ENCODE results near the gene MYPOP. TPM values are rescaled to one million over a fixed set of nuclear protein-coding genes. Genes with fewer than 3 reads are reported as not detected.

MYPOP gene
- total and polyA plus RNA-seq, 2 of the 13 experiments (the other 11 are each of a cell fraction or from before 2014, with no cell fraction given) = 2.3 to 2.7 TPM

DNA sequence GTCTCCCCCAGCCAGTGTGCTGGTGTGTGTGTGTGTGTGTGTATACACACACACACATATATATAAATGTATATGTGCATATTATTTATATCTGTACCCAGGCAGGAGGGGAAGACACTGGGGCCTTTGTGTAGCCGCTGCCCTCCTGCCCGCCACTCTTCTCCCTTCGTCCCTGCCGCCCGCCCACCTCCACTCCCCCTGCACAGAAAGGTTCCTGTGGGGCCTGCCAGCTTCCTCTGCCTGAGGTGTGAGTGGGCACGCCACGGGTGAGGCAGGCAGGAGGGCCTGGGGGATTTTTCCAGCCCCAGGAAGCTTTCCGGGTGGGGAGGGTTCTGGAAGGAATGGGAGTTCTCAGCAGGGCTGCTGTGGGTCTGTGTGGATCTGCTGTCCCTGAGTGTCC lies 23.4 kb downstream of the MYPOP start (continued):
- TF ChIP-seq, protein P1, sequence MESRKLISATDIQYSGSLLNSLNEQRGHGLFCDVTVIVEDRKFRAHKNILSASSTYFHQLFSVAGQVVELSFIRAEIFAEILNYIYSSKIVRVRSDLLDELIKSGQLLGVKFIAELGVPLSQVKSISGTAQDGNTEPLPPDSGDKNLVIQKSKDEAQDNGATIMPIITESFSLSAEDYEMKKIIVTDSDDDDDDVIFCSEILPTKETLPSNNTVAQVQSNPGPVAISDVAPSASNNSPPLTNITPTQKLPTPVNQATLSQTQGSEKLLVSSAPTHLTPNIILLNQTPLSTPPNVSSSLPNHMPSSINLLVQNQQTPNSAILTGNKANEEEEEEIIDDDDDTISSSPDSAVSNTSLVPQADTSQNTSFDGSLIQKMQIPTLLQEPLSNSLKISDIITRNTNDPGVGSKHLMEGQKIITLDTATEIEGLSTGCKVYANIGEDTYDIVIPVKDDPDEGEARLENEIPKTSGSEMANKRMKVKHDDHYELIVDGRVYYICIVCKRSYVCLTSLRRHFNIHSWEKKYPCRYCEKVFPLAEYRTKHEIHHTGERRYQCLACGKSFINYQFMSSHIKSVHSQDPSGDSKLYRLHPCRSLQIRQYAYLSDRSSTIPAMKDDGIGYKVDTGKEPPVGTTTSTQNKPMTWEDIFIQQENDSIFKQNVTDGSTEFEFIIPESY (CRISPR knock-in tag; IDR thresholded peaks at IDR 0.05) = peak; percentile 68; the same call in 1 of the 2 replicates
- TF ChIP-seq GPN1 (CRISPR knock-in tag; IDR thresholded peaks at IDR 0.05; ENCODE audit: borderline replicate concordance) (no peak), ARNTL (CRISPR knock-in tag; IDR thresholded peaks at IDR 0.05) (no peak), PCBP1 (IDR thresholded peaks at IDR 0.05; ENCODE audit: borderline replicate concordance, low read depth, low read length) (no peak), ZNF782 (CRISPR knock-in tag; IDR thresholded peaks at IDR 0.05; ENCODE audit: borderline replicate concordance) (no peak), ZNF879 (CRISPR knock-in tag; IDR thresholded peaks at IDR 0.05) (no peak), NRL (CRISPR knock-in tag; IDR thresholded peaks at IDR 0.05; ENCODE audit: borderline replicate concordance) (no peak), ZNF317 (CRISPR knock-in tag; IDR thresholded peaks at IDR 0.05) (no peak), KLF9 (CRISPR knock-in tag; IDR thresholded peaks at IDR 0.05; ENCODE audit: low read depth) (no peak), ATM (IDR thresholded peaks at IDR 0.05; ENCODE audit: borderline replicate concordance) (no peak), RFXAP (CRISPR knock-in tag; IDR thresholded peaks at IDR 0.05; ENCODE audit: borderline replicate concordance) (no peak), ZBTB8A (CRISPR knock-in tag; IDR thresholded peaks at IDR 0.05; ENCODE audit: borderline replicate concordance, low read depth) (no peak), HNRNPL (IDR thresholded peaks at IDR 0.05; ENCODE audit: low read depth, low read length) (peak; percentile 89)
- TF ChIP-seq, protein P2, sequence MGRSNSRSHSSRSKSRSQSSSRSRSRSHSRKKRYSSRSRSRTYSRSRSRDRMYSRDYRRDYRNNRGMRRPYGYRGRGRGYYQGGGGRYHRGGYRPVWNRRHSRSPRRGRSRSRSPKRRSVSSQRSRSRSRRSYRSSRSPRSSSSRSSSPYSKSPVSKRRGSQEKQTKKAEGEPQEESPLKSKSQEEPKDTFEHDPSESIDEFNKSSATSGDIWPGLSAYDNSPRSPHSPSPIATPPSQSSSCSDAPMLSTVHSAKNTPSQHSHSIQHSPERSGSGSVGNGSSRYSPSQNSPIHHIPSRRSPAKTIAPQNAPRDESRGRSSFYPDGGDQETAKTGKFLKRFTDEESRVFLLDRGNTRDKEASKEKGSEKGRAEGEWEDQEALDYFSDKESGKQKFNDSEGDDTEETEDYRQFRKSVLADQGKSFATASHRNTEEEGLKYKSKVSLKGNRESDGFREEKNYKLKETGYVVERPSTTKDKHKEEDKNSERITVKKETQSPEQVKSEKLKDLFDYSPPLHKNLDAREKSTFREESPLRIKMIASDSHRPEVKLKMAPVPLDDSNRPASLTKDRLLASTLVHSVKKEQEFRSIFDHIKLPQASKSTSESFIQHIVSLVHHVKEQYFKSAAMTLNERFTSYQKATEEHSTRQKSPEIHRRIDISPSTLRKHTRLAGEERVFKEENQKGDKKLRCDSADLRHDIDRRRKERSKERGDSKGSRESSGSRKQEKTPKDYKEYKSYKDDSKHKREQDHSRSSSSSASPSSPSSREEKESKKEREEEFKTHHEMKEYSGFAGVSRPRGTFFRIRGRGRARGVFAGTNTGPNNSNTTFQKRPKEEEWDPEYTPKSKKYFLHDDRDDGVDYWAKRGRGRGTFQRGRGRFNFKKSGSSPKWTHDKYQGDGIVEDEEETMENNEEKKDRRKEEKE (IDR thresholded peaks at IDR 0.05) = no peak
- TF ChIP-seq, protein P3, sequence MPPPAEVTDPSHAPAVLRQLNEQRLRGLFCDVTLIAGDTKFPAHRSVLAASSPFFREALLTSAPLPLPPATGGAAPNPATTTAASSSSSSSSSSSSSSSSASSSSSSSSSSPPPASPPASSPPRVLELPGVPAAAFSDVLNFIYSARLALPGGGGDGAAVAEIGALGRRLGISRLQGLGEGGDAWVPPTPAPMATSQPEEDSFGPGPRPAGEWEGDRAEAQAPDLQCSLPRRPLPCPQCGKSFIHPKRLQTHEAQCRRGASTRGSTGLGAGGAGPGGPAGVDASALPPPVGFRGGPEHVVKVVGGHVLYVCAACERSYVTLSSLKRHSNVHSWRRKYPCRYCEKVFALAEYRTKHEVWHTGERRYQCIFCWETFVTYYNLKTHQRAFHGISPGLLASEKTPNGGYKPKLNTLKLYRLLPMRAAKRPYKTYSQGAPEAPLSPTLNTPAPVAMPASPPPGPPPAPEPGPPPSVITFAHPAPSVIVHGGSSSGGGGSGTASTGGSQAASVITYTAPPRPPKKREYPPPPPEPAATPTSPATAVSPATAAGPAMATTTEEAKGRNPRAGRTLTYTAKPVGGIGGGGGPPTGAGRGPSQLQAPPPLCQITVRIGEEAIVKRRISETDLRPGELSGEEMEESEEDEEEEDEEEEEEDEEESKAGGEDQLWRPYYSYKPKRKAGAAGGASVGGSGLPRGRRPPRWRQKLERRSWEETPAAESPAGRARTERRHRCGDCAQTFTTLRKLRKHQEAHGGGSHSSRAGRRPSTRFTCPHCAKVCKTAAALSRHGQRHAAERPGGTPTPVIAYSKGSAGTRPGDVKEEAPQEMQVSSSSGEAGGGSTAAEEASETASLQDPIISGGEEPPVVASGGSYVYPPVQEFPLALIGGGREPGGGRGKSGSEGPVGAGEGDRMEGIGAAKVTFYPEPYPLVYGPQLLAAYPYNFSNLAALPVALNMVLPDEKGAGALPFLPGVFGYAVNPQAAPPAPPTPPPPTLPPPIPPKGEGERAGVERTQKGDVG (CRISPR knock-in tag; IDR thresholded peaks at IDR 0.05; ENCODE audit: borderline replicate concordance) = no peak
- TF ChIP-seq, protein P4, sequence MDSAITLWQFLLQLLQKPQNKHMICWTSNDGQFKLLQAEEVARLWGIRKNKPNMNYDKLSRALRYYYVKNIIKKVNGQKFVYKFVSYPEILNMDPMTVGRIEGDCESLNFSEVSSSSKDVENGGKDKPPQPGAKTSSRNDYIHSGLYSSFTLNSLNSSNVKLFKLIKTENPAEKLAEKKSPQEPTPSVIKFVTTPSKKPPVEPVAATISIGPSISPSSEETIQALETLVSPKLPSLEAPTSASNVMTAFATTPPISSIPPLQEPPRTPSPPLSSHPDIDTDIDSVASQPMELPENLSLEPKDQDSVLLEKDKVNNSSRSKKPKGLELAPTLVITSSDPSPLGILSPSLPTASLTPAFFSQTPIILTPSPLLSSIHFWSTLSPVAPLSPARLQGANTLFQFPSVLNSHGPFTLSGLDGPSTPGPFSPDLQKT (CRISPR knock-in tag; IDR thresholded peaks at IDR 0.05; ENCODE audit: borderline replicate concordance) = no peak
- TF ChIP-seq, protein P5, sequence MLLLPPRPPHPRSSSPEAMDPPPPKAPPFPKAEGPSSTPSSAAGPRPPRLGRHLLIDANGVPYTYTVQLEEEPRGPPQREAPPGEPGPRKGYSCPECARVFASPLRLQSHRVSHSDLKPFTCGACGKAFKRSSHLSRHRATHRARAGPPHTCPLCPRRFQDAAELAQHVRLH (CRISPR knock-in tag; IDR thresholded peaks at IDR 0.05; ENCODE audit: borderline replicate concordance, low read depth) = no peak
- TF ChIP-seq, protein P6, sequence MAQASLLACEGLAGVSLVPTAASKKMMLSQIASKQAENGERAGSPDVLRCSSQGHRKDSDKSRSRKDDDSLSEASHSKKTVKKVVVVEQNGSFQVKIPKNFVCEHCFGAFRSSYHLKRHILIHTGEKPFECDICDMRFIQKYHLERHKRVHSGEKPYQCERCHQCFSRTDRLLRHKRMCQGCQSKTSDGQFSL (CRISPR knock-in tag; IDR thresholded peaks at IDR 0.05) = no peak
